ENCODE results near the gene NHLH1. TPM values are rescaled to one million over a fixed set of nuclear protein-coding genes. Genes with fewer than 3 reads are reported as not detected.

NHLH1 gene
- total and polyA plus RNA-seq, 10 of the 15 experiments (the other 5 are each of a cell fraction or from before 2014, with no cell fraction given): 0.22 to 0.98 (median 0.43) TPM; not detected in 1

- ChIA-PET RAD21 (ENCODE audit: unreplicated experiment) (no interaction called here), POLR2A (no interaction called here), CTCF (interaction anchor here (0.6 to 1.1 kb wide), 2 partner anchors 401 to 575 kb away, joined by 3 read pairs; no protein-coding TSS in a partner anchor), SMC1A (ENCODE audit: uncharacterized antibody, unreplicated experiment) (interaction anchor here (0.5 to 1.4 kb wide), 3 partner anchors 9 to 33 kb away, joined by 3 to 4 read pairs (median 3); no protein-coding TSS in a partner anchor)
- WGBS (ENCODE audit: insufficient coverage, insufficient replicate concordance, low lambda C conversion rate, missing lambda C conversion rate): 26% methylated on average over 4 of the region's 4 CpGs
- Histone ChIP-seq H3K27ac (ENCODE audit: control insufficient read depth, insufficient read depth) (no peak overlapping the region), H3K9me3 (replicated peaks; ENCODE audit: control insufficient read depth, insufficient read depth, low read length) (no peaks in the 10 kb centered on the region), H3K4me2 (ENCODE audit: control insufficient read depth, insufficient read depth) (no peak overlapping the region), H3K9ac (ENCODE audit: control insufficient read depth, insufficient read depth, low read length) (no peak overlapping the region), H3K79me2 (ENCODE audit: control insufficient read depth, insufficient read depth, low read length) (no peaks in the 10 kb centered on the region), H4K20me1 (ENCODE audit: control insufficient read depth, insufficient read depth) (no peaks in the 10 kb centered on the region), H3K36me3 (ENCODE audit: control insufficient read depth in 2 of 2, insufficient read depth in 2 of 2, low read length in 1 of 2) (no peaks in the 10 kb centered on the region), H3K4me3 (no peak overlapping the region), H3K4me1 (ENCODE audit: control insufficient read depth, insufficient read depth, low read length) (no peaks in the 10 kb centered on the region), H3K27me3 (replicated peaks in 1 of 2; ENCODE audit: control insufficient read depth in 2 of 2, insufficient read depth in 2 of 2, low read length in 1 of 2) (no peaks in the 10 kb centered on the region; a peak in 1 of 4 replicates), H2AFZ (ENCODE audit: control insufficient read depth, low read depth, low read length) (no peak overlapping the region)
- intact Hi-C loops (cut with micrococcal nuclease; ENCODE audit: unreplicated experiment): no loop called here
- no TSS peak for BruUV-seq (replicated peaks)
- in situ Hi-C loops (cut with MboI): loop anchor here (25.0 kb wide), 1 partner anchor 553 kb away; the partner anchor contains the start of gene ITLN2
- DNase-seq (ENCODE audit: low read depth, low spot score) (no peak), ATAC-seq (no peak), FAIRE-seq (no peak)
- TF ChIP-seq USF1 (IDR thresholded peaks at IDR 0.05; ENCODE audit: borderline replicate concordance, extremely low read length, insufficient read depth, low read depth, low read length) (no peak), CBX3 (IDR thresholded peaks at IDR 0.05; ENCODE audit: borderline replicate concordance, low read depth) (no peak), RB1 (IDR thresholded peaks at IDR 0.05; ENCODE audit: borderline replicate concordance) (no peak), BCLAF1 (IDR thresholded peaks at IDR 0.05) (no peak), EED (IDR thresholded peaks at IDR 0.05; ENCODE audit: low read depth) (no peak), PKNOX1 (IDR thresholded peaks at IDR 0.05) (no peak), TCF7 (IDR thresholded peaks at IDR 0.05; ENCODE audit: borderline replicate concordance) (no peak), CREM (IDR thresholded peaks at IDR 0.05; ENCODE audit: low read depth) (no peak), BRCA1 (IDR thresholded peaks at IDR 0.05; ENCODE audit: low read depth, low read length) (no peak), TAF1 (IDR thresholded peaks at IDR 0.05; ENCODE audit: borderline replicate concordance, low read depth, low read length) (no peak), CBX5 (IDR thresholded peaks at IDR 0.05; ENCODE audit: low read depth) (no peak), TCF12 (IDR thresholded peaks at IDR 0.05; ENCODE audit: low read depth, low read length) (no peak), IRF4 (IDR thresholded peaks at IDR 0.05; ENCODE audit: low read depth, low read length) (no peak), TARDBP (IDR thresholded peaks at IDR 0.05; ENCODE audit: borderline replicate concordance) (no peak), SKIL (IDR thresholded peaks at IDR 0.05; ENCODE audit: low read depth, poor library complexity, severe bottlenecking) (no peak)
Measured at GRCh38 chr1:160408864-160409263, 42.0 kb downstream of the NHLH1 start.
